Jurkat, Clone E6-1 (cell line): ENCODE results near the gene FPR3.

Experiments
- DNase-seq: peaks from one replicate; pipeline ENCODE4 v3.0.0-alpha.2; 2011; ENCODE audit warnings: low read depth, low spot score
- H3K4me3 ChIP-seq: 2 replicates; pipeline ENCODE4 v1.5.1; 2011; ENCODE audit warnings: mild to moderate bottlenecking, low read length, control low read depth, moderate library complexity

Gene FPR3

DNA sequence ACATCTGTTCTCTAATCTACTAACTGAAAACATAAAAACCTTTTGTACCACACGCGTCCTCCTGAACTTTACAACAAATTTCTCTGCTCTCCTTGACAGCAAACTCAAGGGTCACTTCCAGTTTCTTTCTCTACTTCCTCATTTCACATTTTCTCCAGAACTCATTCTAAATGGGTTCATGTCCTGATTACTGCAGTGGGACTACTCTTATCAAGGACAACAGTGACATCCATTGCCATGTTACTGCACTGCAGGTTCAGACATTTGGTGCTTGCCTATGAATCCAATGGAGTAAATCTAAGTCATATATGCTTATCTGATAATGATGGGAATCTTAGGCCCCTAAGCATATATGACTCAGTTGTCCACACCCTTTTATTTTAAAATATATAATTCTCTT, 35.3 kb downstream of the FPR3 start:
- H3K4me3 ChIP-seq = no peak overlapping the region
- no peak for DNase-seq

DNA sequence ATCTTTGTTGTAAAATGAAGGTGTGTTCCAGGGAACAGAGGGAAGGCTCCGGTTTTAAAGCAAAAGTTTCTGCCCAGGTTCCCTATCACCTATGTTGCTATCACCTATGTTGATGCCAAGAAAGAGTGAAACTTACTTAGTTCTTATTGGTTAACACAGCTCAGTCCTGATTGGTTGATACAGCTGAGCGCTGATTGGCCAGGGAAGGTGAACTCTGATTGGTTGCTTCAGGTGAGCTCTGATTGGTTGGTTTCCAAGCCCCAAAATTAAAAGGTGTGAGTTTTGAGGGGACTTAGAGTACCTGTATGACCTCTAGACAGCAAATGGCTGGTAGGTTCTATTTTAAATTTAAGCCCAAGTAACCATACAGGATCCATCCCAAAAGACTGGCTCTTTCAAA, 42.2 kb downstream of the FPR3 start:
- no peak for DNase-seq
- no peak overlapping the region for H3K4me3 ChIP-seq

DNA sequence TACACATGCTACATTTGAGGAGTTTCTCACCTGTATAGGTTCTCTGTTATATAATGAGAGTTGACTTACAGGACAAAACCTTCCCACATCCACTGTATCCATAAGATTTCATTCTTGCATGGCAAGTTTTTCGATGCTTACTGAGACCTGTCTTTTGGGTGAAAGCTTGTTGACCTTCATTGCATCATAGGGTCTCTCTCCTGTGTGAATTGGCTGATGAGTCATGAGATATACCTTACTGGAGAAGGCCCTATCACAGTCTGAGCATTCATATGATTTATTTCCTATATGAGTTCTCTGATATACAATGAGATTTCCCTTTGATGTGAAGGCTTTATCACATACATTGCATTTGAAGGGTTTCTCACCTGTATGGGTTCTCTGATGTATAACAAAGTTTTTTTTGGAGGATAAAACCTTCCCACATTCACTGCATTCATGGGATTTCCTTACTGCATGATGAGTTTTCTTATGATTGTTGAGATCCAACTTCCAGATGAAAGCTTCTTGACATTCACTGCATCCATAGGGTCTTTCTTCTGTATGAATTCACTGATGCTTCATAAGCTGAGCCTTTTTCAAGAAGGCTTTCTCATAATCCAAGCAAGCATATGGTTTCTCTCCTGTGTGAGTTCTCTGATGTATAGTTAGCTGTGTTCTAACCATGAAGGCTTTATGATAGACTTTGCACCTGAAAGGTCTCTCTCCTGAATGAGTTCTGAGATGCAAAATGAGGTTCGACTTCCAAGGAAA, 67.1 kb downstream of the FPR3 start:
- no peak for DNase-seq
- no peak overlapping the region for H3K4me3 ChIP-seq

DNA sequence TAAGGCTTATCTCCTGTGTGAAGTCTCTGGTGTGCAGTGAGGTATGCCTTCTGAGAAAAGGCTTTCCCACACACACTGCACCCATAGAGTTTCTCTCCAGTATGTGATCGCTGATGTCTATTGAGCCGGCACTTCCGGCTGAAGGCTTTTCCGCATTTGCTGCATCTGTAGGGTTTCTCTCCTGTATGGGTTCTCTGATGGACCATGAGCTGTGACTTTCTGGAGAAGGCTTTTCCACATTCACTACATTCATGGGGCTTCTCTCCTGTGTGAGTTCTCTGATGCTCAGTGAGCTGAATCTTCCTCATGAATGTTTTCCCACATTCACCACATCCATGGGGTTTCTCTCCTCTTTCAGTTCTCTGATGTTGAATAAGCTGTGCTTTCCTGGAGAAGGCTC, 78.1 kb downstream of the FPR3 start:
- DNase-seq = no peak
- no peak overlapping the region for H3K4me3 ChIP-seq
